GM15510 (cell line): ENCODE data around the gene FOXK1.

ENCODE experiments used
- POLR2A ChIP-seq: IDR thresholded peaks from 3 replicates; pipeline ENCODE4 v1.6.1; 2011; ENCODE audit warnings: borderline replicate concordance; ENCODE audit not compliant: insufficient read length; ENCODE audit errors: extremely low read depth

Gene FOXK1

GRCh38 chr7:4724648-4725013 is 42.5 kb downstream of the FOXK1 start:
- TF ChIP-seq POLR2A, result no peak

GRCh38 chr7:4725014-4725849 is 43.1 kb downstream of the FOXK1 start:
- no peak for TF ChIP-seq POLR2A

GRCh38 chr7:4725850-4726450 is 43.9 kb downstream of the FOXK1 start:
- no peak for TF ChIP-seq POLR2A

GRCh38 chr7:4726566-4726965 is 44.5 kb downstream of the FOXK1 start:
- TF ChIP-seq POLR2A, result no peak

GRCh38 chr7:4727914-4728705 is 46.0 kb downstream of the FOXK1 start:
- TF ChIP-seq POLR2A, result no peak

- no peak for TF ChIP-seq POLR2A
These were observed 47.2 kb downstream of the FOXK1 start for GRCh38 chr7:4729266-4729665.

GRCh38 chr7:4730276-4730675 is 48.2 kb downstream of the FOXK1 start:
- no peak for TF ChIP-seq POLR2A

- no peak for TF ChIP-seq POLR2A
These were observed 48.9 kb downstream of the FOXK1 start for GRCh38 chr7:4730971-4731370.

- no peak for TF ChIP-seq POLR2A
These were observed 49.7 kb downstream of the FOXK1 start for GRCh38 chr7:4731803-4732202.

GRCh38 chr7:4733936-4734528 is 51.9 kb downstream of the FOXK1 start:
- TF ChIP-seq POLR2A, result no peak

- TF ChIP-seq POLR2A, result no peak
These were observed 52.7 kb downstream of the FOXK1 start for GRCh38 chr7:4734587-4735345.

- TF ChIP-seq POLR2A, result no peak
These were observed 55.2 kb downstream of the FOXK1 start for GRCh38 chr7:4737300-4737699.

GRCh38 chr7:4738711-4739527 is 56.8 kb downstream of the FOXK1 start:
- TF ChIP-seq POLR2A, result no peak

GRCh38 chr7:4739528-4739992 is 57.5 kb downstream of the FOXK1 start:
- no peak for TF ChIP-seq POLR2A

GRCh38 chr7:4740796-4741195 is 58.7 kb downstream of the FOXK1 start:
- no peak for TF ChIP-seq POLR2A
